Stimulated activated CD4-positive, alpha-beta T cell treated with anti-CD3 and anti-CD28 coated beads, Interleukin-2, amount 100 ng/mL, for 48 hours (primary cell): ENCODE results near the gene TCIRG1.

Experiments used
- DNase-seq, 2 donors: peaks; one replicate each; pipeline ENCODE4 v3.0.0-alpha.2; 2020

TCIRG1 gene

DNA sequence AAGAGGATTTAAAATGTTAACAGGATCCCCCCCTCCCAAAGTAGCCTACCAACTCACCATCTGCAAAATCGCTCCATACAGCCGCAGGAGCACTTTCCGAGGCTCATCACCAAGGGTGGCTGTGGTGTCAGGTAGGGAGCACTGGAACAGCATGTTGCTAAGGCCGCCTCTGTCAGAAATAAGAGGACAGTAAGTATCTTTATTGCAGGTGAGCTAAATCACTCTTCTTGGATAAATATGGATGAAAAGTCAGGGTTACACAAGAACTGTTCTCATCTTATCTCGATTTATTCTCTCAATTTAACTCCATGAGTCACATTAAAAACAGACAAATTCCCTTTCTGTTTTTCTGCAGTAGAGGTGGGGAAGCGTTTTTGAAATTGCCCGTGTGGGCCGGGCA lies 58.1 kb downstream of the TCIRG1 start:
- DNase-seq: no peak

GRCh38 chr11:68099057-68099456 lies 60.2 kb downstream of the TCIRG1 start:
- DNase-seq: no peak

DNA sequence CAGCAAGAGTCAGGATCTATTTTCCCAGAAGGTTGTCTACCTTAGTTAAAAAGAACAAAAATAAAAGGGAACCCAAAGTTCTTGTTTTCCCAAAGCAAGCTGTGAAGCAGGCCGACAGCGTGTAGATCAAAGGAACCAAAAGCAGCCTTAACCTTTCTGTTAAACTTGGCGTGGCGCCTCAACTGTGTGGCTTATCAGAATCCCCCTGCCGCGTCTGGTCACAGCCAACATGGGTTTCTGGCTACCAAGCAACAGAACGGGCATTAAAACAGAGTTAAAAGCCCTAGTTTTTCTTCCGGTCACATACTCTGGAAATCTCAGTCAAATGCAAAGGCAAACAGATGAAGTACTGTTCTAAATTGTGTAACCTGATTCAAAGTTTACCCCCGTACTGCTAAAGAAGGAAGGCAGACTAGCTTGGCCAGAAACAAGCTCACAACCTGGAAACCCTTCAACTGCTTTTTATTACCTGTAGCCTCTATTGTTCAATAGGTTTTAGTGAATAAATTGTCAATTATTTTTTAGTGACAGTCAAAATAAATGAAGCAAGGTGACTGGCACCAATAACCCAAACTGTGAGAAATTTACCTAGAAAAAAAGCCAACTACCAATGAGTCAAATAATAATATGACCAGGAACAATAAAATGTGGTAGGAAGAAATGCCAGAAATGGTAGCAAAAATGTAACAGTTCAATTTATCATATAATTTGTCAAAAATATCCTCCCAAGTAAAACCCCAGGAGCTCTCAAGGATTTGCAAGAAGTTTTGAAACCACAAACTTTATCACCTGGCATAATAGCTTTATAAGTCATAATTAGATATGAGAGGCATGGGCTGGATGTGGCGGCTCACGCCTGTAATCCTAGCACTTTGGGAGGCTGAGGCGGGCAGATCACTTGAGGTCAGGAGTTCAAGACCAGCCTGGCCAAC lies 60.9 kb downstream of the TCIRG1 start:
- DNase-seq: peak; percentile 7 to 14
